Measurements from ENCODE around the gene ENTREP3.
"Not testable (repeated sequence)": the region's sequence is repeated elsewhere in the genome, so short reads cannot be mapped to it uniquely, and the experiment has no call there.

ENTREP3 gene

DNA sequence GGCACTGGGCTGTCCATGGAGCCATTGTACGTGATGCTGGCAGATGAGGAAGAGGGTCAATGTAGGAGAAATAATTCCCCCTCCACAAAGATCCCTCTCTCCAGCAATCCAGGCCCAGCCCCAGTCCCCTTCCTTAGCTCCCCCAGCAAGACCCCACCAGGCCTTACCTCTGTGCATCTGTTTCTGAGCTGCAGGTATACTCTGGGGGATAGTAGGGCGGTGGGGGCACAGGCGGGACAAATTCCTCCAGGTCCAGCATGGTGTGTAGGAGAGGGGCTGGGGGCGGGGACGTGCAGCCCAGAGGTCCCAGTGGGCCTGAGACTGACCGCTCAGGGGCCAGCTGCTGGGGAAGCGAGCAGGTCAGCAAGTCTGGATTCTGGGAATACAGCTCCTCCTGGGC is 3.7 kb downstream of the ENTREP3 start:
- no peak for DNase-seq (ENCODE audit: low read depth in 2 of 2)

DNA sequence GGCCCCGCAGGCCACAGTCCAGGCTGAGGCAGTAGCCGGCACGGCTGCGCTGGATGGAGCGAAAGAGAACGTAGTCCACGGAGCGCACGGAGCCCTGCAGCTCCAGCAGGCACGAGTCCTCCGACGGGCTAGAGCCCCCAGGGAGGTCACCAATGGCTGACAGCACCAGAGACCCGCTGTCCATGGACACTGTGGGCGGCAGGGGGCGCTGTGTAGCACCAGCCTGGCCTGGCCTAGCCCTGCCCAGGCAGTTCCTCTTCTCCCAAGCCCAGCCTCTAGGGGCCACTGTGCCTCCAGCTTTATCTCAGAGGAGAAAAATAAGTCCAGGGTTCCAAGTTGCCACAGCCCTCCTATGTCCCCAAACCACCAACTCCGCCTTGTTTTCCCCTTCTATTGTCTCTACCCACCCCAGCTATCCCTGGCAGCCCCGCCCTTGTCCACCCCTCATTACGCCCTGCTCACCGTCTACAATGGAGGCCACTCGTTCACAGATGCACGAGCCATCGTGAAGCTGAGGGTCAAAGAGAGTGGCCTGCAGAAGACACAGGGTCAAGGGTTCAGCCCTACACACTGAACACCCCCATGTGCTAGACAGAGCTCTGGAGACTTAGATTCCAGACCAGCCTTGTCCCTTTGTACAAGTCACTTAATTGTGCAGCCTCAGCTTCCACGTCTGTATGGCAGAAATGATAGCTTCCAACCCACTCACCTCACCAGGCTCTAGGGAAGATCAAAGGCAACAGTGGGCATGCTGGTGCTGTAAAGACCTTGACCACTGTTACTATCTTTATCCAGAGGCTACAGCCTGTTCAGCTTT is 4.4 kb downstream of the ENTREP3 start:
- DNase-seq (ENCODE audit: low read depth in 2 of 2), result peak; percentile 77 to 78

DNA sequence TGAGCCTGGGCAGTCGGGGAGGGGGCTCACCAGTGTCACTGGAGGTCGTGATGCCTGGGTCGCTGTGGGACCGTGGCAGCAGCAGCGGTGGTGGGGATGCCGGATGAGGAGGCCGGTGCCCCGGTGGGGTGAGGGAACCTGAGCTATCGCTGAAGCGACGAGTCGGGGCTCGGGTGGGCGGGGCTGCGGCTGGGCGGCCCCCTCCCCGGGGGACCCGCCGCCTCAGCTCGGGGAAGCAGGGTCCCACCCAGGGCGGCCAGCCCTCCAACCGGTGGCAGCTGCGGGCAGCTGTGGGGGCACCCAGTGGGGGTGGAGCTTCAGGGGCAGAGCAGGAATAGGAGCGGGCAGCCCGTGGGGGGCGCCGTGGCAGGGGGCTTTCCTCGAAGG is 5.0 kb downstream of the ENTREP3 start:
- no peak for DNase-seq (ENCODE audit: low read depth in 2 of 2)

GRCh38 chr1:155247667-155248553 is 7.4 kb downstream of the ENTREP3 start:
- no peak for DNase-seq (ENCODE audit: low read depth in 2 of 2)

DNA sequence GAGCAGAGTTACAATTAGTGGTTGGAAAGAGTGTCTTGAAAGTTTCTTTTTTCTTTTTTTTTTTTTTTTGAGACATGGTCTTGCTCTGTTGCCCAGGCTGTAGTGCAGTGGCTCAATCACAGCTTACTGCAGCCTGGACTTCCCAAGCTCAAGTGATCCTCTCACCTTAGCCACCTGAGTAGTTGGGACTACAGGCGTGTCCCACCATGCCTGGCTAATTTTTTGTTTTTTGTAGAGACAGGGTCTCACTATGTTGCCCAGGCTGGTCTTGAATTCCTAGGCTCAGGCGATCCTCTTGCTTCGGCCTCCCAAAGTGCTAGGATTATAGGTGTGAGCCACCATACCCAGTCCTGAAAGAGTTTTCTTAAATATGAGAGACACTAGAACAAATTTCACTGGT is 8.5 kb downstream of the ENTREP3 start:
- DNase-seq (ENCODE audit: low read depth in 2 of 2), result not testable (repeated sequence)

DNA sequence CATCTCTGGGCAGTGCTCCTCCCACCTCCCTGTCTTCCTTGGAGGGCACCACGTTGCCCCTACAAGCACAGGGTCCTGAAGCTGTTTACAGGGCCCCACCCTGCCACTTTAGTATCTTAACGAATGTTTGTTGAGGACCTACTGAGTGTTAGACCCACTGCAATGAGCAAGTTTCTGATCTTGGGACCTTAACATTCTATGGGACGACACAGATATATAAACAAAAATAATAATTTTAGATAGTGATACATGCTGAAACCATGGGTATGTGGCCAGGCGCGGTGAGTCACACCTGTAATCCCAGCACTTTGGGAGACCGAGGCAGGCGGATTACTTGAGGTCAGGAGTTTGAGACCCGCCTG is 10.1 kb downstream of the ENTREP3 start:
- DNase-seq (ENCODE audit: low read depth in 2 of 2), result no peak

- DNase-seq (ENCODE audit: low read depth in 2 of 2), result peak; percentile 100
These were observed 10.7 kb downstream of the ENTREP3 start for GRCh38 chr1:155244368-155245162.

DNA sequence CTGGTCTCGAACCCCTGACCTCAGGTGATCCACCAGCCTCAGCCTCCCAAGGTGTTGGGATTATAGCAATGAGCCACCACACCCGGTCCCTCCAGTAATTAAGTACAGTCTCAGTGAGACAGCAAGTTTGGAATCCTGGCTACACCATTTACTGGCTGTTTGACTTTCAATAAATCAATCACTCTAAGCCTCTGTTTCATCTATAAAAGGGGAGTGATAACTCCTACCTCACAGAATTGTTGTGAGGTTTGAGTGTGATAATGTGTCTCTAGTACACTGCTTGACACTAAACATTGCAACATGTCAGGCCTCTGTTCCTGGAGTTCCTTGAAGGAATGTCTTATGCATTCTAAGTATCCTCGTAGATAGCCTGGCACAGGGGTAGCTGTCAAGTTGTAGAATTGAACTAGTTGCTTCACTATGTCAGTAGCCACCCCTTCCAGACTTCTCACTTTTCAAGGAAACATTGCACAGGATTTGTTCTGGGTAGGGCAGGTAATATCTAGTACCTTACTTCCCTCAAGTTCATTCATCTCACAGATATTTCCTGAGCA is 12.4 kb downstream of the ENTREP3 start:
- DNase-seq (ENCODE audit: low read depth in 2 of 2), result no peak

DNA sequence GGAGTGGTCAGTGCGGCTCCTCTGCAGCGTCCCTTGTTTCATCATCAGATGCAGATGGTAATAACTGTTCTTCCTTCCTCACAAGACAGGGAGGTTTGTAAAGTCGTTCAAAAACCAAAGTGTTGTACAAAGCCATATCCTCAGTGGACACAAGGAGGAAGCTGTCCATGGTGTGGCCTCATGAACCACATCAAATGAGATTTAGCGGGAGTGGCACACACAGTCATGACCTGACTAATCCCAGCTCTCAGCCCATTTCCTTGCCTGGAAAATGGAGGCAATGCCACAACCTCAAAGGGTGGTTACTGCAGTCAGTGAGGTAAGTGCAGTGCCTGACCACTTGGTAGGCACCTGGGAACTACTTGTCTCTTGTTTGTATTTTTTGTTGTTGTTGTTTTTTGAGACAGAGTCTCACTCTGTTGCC is 13.4 kb downstream of the ENTREP3 start:
- DNase-seq (ENCODE audit: low read depth in 2 of 2), result no peak

DNA sequence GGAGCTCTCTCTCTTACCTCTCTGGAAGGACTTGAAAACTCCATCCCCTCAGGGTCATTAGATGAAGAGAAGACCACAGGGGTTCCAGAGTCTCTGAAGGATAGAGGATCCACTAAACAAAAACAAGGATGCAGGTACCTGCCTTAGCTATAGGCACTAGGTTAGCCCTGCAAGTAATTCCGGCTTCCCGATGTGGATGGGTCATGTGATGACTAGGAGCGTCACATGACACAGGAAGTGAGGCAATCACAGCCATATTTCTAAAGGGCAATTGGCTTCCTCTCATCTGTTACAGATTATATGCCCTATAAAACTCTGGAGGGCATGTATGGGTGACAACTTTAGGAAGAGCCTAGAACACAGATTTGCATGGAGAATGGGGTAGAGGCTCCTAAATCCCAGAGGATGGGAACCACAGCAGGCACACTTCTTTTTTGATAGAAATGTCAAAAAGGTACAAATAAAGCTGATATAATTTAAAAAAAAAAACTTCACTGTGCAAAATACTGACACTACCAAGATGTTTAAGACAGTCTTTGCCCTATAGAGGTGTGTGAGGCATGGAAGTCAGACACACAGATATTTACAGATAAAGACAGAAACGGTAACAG is 14.1 kb downstream of the ENTREP3 start:
- peak; percentile 76 to 77 for DNase-seq (ENCODE audit: low read depth in 2 of 2)

- no peak for DNase-seq (ENCODE audit: low read depth in 2 of 2)
These were observed 18.8 kb downstream of the ENTREP3 start for GRCh38 chr1:155236451-155236850.

DNA sequence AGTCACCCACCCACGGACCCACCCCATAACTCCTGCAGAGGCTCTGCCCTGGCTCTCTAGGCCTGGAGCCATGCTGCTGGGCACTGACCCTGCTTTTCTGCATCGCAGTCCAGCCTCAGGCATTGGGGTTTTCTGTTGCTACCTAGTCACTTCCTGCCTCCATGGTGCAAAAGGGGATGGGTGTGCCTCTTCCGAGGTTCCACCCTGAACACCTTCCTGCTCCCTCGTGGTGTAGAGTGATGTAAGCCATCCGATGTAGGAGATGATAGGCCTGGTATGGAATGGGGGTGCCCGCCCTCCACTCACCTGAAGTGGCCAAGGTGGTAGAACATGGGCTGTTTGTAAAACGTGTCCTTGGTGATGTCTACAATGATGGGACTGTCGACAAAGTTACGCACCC is 19.9 kb downstream of the ENTREP3 start:
- not testable (repeated sequence) for DNase-seq (ENCODE audit: low read depth in 2 of 2)

- DNase-seq (ENCODE audit: low read depth in 2 of 2), result not testable (repeated sequence)
These were observed 21.8 kb downstream of the ENTREP3 start for GRCh38 chr1:155233502-155233901.

DNA sequence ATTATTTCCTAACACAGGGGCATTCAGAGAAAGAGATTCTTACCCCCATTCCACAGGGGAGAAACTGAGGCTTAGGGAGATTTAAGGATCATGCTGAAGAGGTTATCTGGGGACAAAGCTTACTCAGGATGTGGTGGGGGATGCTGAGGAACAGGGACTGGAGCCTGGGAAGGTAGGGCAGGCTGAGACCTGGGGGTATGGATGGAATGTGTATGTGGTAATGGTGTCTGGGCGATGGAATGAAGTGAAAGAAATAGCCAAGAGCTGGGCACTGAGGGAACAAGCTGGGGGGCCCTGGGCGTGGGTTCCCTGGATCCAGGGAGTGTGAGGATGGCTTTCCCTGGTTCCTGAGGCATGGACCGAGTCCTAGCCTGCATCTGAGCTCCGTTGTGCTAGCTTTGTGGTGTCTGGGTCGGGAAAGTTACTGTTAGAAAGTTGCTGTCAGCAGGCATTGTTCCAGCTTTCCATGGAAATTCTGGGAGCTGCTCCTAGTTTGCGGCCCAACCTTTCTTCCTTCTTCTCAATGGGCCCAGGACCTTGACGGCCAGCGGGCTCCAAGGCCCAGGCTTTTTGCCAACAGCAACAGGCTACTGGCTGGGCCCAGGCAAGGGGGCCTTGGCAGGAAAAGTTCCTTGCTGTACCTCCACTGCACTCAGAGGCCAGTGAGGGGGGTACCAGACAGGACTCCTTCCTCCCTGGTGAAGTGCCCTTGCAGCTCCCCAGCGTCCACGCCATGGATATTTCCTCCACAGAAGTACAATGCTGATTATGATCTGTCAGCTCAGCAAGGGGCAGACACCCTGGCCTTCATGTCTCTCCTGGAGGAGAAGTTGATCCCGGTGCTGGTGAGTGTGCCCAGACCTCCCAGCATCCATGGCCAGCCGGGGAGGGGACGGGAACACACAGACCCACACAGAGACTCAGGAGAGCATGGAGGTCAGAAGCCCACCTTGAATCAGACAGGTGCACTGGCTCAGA is 23.0 kb downstream of the ENTREP3 start:
- not testable (repeated sequence) for DNase-seq (ENCODE audit: low read depth in 2 of 2)

- DNase-seq (ENCODE audit: low read depth in 2 of 2), result not testable (repeated sequence)
These were observed 24.0 kb downstream of the ENTREP3 start for GRCh38 chr1:155231302-155231701.

GRCh38 chr1:155228096-155228427 is 27.2 kb downstream of the ENTREP3 start:
- no peak for DNase-seq (ENCODE audit: low read depth in 2 of 2)

GRCh38 chr1:155227261-155228095 is 27.8 kb downstream of the ENTREP3 start:
- peak; percentile 99 for DNase-seq (ENCODE audit: low read depth in 2 of 2)

DNA sequence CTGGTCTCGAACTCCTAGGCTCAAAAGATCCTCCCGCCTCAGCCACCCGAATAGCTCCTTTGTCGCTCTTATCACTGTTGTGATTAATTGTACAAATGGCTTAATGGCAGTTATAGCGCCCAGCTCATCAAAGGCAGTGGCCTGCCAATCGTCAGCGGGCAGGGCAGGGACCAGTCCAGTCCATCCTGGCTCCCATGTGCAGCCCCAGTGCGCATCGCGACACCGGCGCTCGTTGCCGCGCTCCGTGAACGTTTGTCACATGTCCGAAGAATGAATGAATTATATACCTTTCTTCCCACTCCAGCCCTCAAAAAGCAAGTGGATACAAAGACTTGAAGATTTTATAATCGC is 28.4 kb downstream of the ENTREP3 start:
- no peak for DNase-seq (ENCODE audit: low read depth in 2 of 2)

DNA sequence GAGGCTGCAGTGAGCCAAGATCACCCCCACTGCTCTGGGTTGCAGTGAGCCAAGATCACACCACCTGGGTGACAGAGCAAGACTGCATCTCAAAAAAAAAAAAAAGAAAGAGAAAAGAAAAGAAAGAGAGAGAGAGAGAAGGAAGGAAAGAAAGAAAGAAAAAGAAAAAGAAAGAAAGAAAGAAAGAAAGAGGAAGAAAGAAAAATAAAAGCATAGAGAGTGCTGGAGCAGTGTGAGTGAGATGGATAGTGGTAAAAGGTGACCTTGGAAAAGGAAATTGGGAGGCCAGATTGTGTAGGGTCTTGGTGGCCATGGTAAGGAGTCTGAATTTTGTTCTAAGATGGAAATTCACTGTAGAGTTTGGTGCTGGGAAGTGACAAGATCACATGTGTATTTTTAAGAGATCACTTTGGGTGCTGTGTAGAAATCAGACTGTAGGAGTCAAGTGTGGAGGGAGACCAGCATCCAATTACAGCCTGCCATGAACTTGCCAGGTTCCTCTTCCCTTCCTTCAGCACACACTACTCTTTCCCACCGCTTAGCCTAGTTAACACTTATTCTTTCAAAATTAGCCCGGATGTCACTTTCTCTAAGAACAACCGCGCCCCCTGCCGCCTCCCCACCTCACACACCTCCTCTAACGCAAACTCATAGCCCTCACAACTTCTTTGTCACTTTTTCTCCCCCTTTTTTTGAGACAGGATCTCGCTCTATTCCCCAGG is 28.9 kb downstream of the ENTREP3 start:
- DNase-seq (ENCODE audit: low read depth in 2 of 2), result peak; percentile 65 to 66
